ENCODE measurements around the gene DPH2. TPM values are rescaled to one million over a fixed set of nuclear protein-coding genes. Genes with fewer than 3 reads are reported as not detected.

DPH2 gene
- total and polyA plus RNA-seq, 3 experiments from 2014 or later: 32.9 to 94.7 (median 85.8) TPM

GRCh38 chr1:43947061-43947873, 22.5 kb upstream of the DPH2 start:
- ChIA-PET POLR2A (interaction anchor here (0.6 to 2.5 kb wide), 5 partner anchors 23 to 1180 kb away, joined by 3 to 9 read pairs (median 5); partner anchors contain the start of genes ATP6V0B, C1orf50, DPH2 and P3H1), CTCF (interaction anchor here (1.3 to 5.3 kb wide), 6 partner anchors 11 to 184 kb away, joined by 3 to 46 read pairs (median 8); partner anchors contain the start of genes ARTN, ATP6V0B and DPH2)
- H3K4me1 Mint-ChIP-seq: peaks cover 46 to 66% (median 53%) of the 10 kb centered on the region in 3 donors
- H3K27me3 Mint-ChIP-seq: no peaks in the 10 kb centered on the region
- peak overlapping the region; percentile 83 to 94 (median 90) for H3K4me3 Mint-ChIP-seq
- DNase-seq: no peak
- peaks cover 0 to 20% (median 3%) of the 10 kb centered on the region in 3 donors for H3K36me3 Mint-ChIP-seq
- no peaks in the 10 kb centered on the region for H3K27me3 ChIP-seq (ENCODE audit: insufficient read depth, low read length, poor library complexity, severe bottlenecking)
- H3K27ac ChIP-seq (ENCODE audit: low read depth, low read length): peak overlapping the region; percentile 95
- H3K9me3 ChIP-seq (ENCODE audit: low read length): no peaks in the 10 kb centered on the region
- H3K27ac Mint-ChIP-seq: peak overlapping the region; percentile 67 to 99 (median 94)
- H3K9me3 Mint-ChIP-seq: no peaks in the 10 kb centered on the region
- H3K36me3 ChIP-seq (ENCODE audit: insufficient read depth, low read length): no peaks in the 10 kb centered on the region
- peaks cover 26% of the 10 kb centered on the region for H3K4me1 ChIP-seq (ENCODE audit: insufficient read depth, low read length)
- H3K4me3 ChIP-seq (ENCODE audit: low read length): peak overlapping the region; percentile 83

GRCh38 chr1:43947874-43948437, 21.9 kb upstream of the DPH2 start:
- Histone ChIP-seq H3K4me3 (ENCODE audit: low read length) (peak overlapping the region; percentile 83), H3K4me1 (ENCODE audit: insufficient read depth, low read length) (peaks cover 26% of the 10 kb centered on the region), H3K36me3 (ENCODE audit: insufficient read depth, low read length) (no peaks in the 10 kb centered on the region), H3K27me3 (ENCODE audit: insufficient read depth, low read length, poor library complexity, severe bottlenecking) (no peaks in the 10 kb centered on the region), H3K27ac (ENCODE audit: low read depth, low read length) (peak overlapping the region; percentile 95), H3K9me3 (ENCODE audit: low read length) (no peaks in the 10 kb centered on the region)
- H3K4me3 Mint-ChIP-seq: peak overlapping the region; percentile 83 to 94 (median 90)
- no peaks in the 10 kb centered on the region for H3K27me3 Mint-ChIP-seq
- peak overlapping the region; percentile 67 to 99 (median 92) for H3K27ac Mint-ChIP-seq
- ChIA-PET POLR2A (no interaction called here), CTCF (interaction anchor here (0.7 to 5.3 kb wide), 5 partner anchors 10 to 423 kb away, joined by 3 to 46 read pairs (median 7); partner anchors contain the start of genes ARTN and ATP6V0B)
- no peak for DNase-seq
- no peaks in the 10 kb centered on the region for H3K9me3 Mint-ChIP-seq
- peaks cover 43 to 61% (median 53%) of the 10 kb centered on the region in 3 donors for H3K4me1 Mint-ChIP-seq
- peaks cover 0 to 18% (median 3%) of the 10 kb centered on the region in 3 donors for H3K36me3 Mint-ChIP-seq

GRCh38 chr1:43949678-43950077, 20.1 kb upstream of the DPH2 start:
- peak overlapping the region in 2 of 8 donors; percentile 14 to 60 for H3K27ac Mint-ChIP-seq
- ChIA-PET CTCF (interaction anchor here (1.6 kb wide), 1 partner anchor 15 kb away, joined by 8 read pairs; the partner anchor contains the start of gene ARTN), POLR2A (no interaction called here)
- Histone ChIP-seq H3K36me3 (ENCODE audit: insufficient read depth, low read length) (no peaks in the 10 kb centered on the region), H3K27ac (ENCODE audit: low read depth, low read length) (no peak overlapping the region), H3K27me3 (ENCODE audit: insufficient read depth, low read length, poor library complexity, severe bottlenecking) (no peaks in the 10 kb centered on the region), H3K4me3 (ENCODE audit: low read length) (no peak overlapping the region), H3K9me3 (ENCODE audit: low read length) (no peaks in the 10 kb centered on the region), H3K4me1 (ENCODE audit: insufficient read depth, low read length) (peaks cover 26% of the 10 kb centered on the region)
- H3K4me1 Mint-ChIP-seq: peaks cover 36 to 52% (median 52%) of the 10 kb centered on the region in 3 donors
- DNase-seq: no peak
- no peaks in the 10 kb centered on the region for H3K9me3 Mint-ChIP-seq
- peak overlapping the region in 3 of 7 donors; percentile 20 to 67 (median 33) for H3K4me3 Mint-ChIP-seq
- peaks cover 0 to 1% of the 10 kb centered on the region in 2 donors for H3K27me3 Mint-ChIP-seq
- peaks cover 0 to 15% (median 3%) of the 10 kb centered on the region in 3 donors for H3K36me3 Mint-ChIP-seq

GRCh38 chr1:43951021-43951985, 18.5 kb upstream of the DPH2 start:
- ChIA-PET CTCF (interaction anchor here (0.8 to 1.6 kb wide), 2 partner anchors 17 to 21 kb away, joined by 3 to 8 read pairs; partner anchors contain the start of gene ARTN), POLR2A (no interaction called here)
- Mint-ChIP-seq H3K27ac (no peak overlapping the region), H3K4me3 (peak overlapping the region in 2 of 7 donors; percentile 76 to 80), H3K27me3 (peaks cover 0 to 1% of the 10 kb centered on the region in 2 donors), H3K36me3 (peaks cover 0 to 15% (median 3%) of the 10 kb centered on the region in 3 donors), H3K4me1 (peaks cover 23 to 38% (median 35%) of the 10 kb centered on the region in 3 donors), H3K9me3 (no peaks in the 10 kb centered on the region)
- H3K4me1 ChIP-seq (ENCODE audit: insufficient read depth, low read length): peaks cover 18% of the 10 kb centered on the region
- DNase-seq: no peak
- no peaks in the 10 kb centered on the region for H3K36me3 ChIP-seq (ENCODE audit: insufficient read depth, low read length)
- H3K4me3 ChIP-seq (ENCODE audit: low read length): no peak overlapping the region
- H3K9me3 ChIP-seq (ENCODE audit: low read length): no peaks in the 10 kb centered on the region
- no peaks in the 10 kb centered on the region for H3K27me3 ChIP-seq (ENCODE audit: insufficient read depth, low read length, poor library complexity, severe bottlenecking)
- no peak overlapping the region for H3K27ac ChIP-seq (ENCODE audit: low read depth, low read length)

- H3K4me1 Mint-ChIP-seq: peaks cover 19 to 34% (median 26%) of the 10 kb centered on the region in 3 donors
- H3K4me3 ChIP-seq (ENCODE audit: low read length): no peak overlapping the region
- H3K4me3 Mint-ChIP-seq: peak overlapping the region in 1 of 7 donors; percentile 8
- H3K9me3 Mint-ChIP-seq: no peaks in the 10 kb centered on the region
- H3K36me3 ChIP-seq (ENCODE audit: insufficient read depth, low read length): peaks cover 8% of the 10 kb centered on the region
- H3K9me3 ChIP-seq (ENCODE audit: low read length): no peaks in the 10 kb centered on the region
- CTCF ChIA-PET: interaction anchor here (0.7 kb wide), 1 partner anchor 18 kb away, joined by 3 read pairs; no protein-coding TSS in a partner anchor
- peaks cover 10% of the 10 kb centered on the region for H3K4me1 ChIP-seq (ENCODE audit: insufficient read depth, low read length)
- POLR2A ChIA-PET: no interaction called here
- peaks cover 0 to 1% of the 10 kb centered on the region in 2 donors for H3K27me3 Mint-ChIP-seq
- no peaks in the 10 kb centered on the region for H3K27me3 ChIP-seq (ENCODE audit: insufficient read depth, low read length, poor library complexity, severe bottlenecking)
- DNase-seq: no peak
- no peak overlapping the region for H3K27ac Mint-ChIP-seq
- H3K36me3 Mint-ChIP-seq: peaks cover 0 to 29% (median 8%) of the 10 kb centered on the region in 3 donors
- no peak overlapping the region for H3K27ac ChIP-seq (ENCODE audit: low read depth, low read length)
Measured at GRCh38 chr1:43952731-43953346, 17.0 kb upstream of the DPH2 start.

- no peak overlapping the region for H3K4me3 ChIP-seq (ENCODE audit: low read length)
- H3K36me3 Mint-ChIP-seq: peaks cover 0 to 34% (median 11%) of the 10 kb centered on the region in 3 donors
- peaks cover 4% of the 10 kb centered on the region for H3K4me1 ChIP-seq (ENCODE audit: insufficient read depth, low read length)
- H3K4me1 Mint-ChIP-seq: peaks cover 14 to 29% (median 20%) of the 10 kb centered on the region in 3 donors
- peaks cover 0 to 1% of the 10 kb centered on the region in 2 donors for H3K27me3 Mint-ChIP-seq
- peak overlapping the region in 1 of 7 donors; percentile 8 for H3K4me3 Mint-ChIP-seq
- ChIA-PET POLR2A (no interaction called here), CTCF (interaction anchor here (0.7 to 0.8 kb wide), 3 partner anchors 17 to 18 kb away, joined by 3 read pairs; partner anchors contain the start of gene DPH2)
- DNase-seq: no peak
- H3K9me3 Mint-ChIP-seq: no peaks in the 10 kb centered on the region
- peaks cover 10% of the 10 kb centered on the region for H3K36me3 ChIP-seq (ENCODE audit: insufficient read depth, low read length)
- H3K9me3 ChIP-seq (ENCODE audit: low read length): no peaks in the 10 kb centered on the region
- no peak overlapping the region for H3K27ac ChIP-seq (ENCODE audit: low read depth, low read length)
- no peak overlapping the region for H3K27ac Mint-ChIP-seq
- H3K27me3 ChIP-seq (ENCODE audit: insufficient read depth, low read length, poor library complexity, severe bottlenecking): no peaks in the 10 kb centered on the region
Measured at GRCh38 chr1:43953361-43953760, 16.4 kb upstream of the DPH2 start.

- H3K27me3 ChIP-seq (ENCODE audit: insufficient read depth, low read length, poor library complexity, severe bottlenecking): no peaks in the 10 kb centered on the region
- peaks cover 0 to 1% of the 10 kb centered on the region in 2 donors for H3K27me3 Mint-ChIP-seq
- H3K4me3 ChIP-seq (ENCODE audit: low read length): no peak overlapping the region
- DNase-seq: no peak
- H3K27ac Mint-ChIP-seq: no peak overlapping the region
- ChIA-PET CTCF (interaction anchor here (0.7 to 0.8 kb wide), 2 partner anchors 16 to 19 kb away, joined by 3 read pairs; partner anchors contain the start of gene DPH2), POLR2A (no interaction called here)
- no peak overlapping the region for H3K27ac ChIP-seq (ENCODE audit: low read depth, low read length)
- H3K4me3 Mint-ChIP-seq: no peak overlapping the region
- peaks cover 16% of the 10 kb centered on the region for H3K36me3 ChIP-seq (ENCODE audit: insufficient read depth, low read length)
- no peaks in the 10 kb centered on the region for H3K9me3 Mint-ChIP-seq
- H3K36me3 Mint-ChIP-seq: peaks cover 0 to 41% (median 14%) of the 10 kb centered on the region in 3 donors
- peaks cover 11 to 24% (median 14%) of the 10 kb centered on the region in 3 donors for H3K4me1 Mint-ChIP-seq
- H3K9me3 ChIP-seq (ENCODE audit: low read length): no peaks in the 10 kb centered on the region
- no peaks in the 10 kb centered on the region for H3K4me1 ChIP-seq (ENCODE audit: insufficient read depth, low read length)
Measured at GRCh38 chr1:43954036-43954435, 15.8 kb upstream of the DPH2 start.

All from CD8-positive, alpha-beta memory T cell (primary cell).